ENCODE results near the gene COL20A1.

The COL20A1 gene

DNA sequence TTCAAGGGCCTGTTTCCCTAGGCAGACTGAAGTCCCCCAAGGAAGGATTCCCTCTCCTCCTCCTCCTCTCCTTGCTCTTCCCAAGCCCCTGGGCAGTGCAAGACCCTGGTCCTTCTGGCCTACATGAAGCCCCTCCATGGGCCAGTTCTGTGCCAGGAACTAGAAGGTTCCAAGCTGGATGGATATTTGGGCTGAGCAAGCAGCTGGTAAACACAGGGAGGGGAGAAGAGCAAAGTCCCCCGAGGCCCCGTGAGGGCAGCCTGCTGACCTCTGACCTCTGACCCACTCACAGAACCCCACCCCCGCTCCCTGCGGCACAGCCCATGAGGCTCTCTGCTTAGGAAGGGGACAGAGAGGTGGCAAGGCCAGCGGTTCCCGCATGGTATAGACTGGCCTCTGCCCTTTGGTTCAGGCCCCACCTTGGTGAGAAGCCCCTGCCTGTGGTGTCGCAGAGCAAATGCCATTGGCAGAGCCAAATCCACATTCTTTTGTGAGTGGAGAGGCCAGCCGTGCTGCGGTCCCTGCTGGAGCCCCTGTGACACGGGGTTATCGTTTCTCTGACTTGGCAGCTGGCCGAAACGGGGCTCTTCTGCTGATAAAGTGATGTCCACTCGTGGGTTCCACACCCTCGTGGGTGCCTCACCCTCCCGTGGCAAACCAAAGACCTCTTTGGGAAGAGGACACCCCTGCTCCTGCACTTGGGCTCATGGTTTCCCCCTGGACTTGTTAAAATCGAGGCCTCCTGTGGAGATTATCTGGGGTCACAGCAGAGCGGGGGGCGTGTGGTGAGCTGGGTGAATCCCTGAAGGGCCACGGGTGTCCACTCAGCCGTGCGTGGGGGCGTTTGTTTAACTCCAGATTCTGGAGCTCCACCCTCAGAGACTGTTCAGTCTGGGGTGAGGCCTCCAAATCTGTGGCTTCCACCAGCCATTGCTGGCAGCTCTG is 70.3 kb downstream of the COL20A1 start:
- H3K27ac ChIP-seq = no peak overlapping the region

DNA sequence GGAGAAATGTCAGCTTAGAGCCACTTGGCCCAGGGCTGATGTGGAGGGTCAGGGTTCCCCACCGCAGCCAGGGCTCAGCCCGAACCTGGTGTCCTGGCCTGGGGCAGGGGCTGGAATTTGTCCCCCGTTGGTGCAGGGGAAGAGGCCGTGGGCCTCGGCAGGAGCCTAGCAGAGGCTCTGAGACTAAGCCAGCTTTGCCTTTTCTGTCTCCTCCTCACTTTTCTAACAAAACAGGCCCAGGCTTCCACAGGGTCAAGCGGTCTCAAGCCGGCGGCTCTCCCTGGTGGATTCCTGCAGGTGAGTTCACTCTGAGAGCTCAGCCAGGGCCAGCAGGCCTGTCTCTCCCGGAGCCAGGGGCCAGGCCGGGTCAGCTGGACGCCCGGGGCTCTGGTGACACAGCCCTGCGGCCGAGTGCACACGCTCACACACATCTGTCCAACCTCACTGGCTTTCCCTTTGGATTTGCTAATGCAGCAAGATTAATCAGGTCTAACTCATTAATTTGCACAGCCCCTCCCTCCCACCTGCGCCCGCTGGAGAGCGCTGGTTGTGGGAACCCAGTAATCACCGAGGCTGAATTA is 71.1 kb downstream of the COL20A1 start:
- no peak for TF ChIP-seq ZFX (IDR thresholded peaks at IDR 0.05; ENCODE audit: borderline replicate concordance)
- TF ChIP-seq, protein P1, sequence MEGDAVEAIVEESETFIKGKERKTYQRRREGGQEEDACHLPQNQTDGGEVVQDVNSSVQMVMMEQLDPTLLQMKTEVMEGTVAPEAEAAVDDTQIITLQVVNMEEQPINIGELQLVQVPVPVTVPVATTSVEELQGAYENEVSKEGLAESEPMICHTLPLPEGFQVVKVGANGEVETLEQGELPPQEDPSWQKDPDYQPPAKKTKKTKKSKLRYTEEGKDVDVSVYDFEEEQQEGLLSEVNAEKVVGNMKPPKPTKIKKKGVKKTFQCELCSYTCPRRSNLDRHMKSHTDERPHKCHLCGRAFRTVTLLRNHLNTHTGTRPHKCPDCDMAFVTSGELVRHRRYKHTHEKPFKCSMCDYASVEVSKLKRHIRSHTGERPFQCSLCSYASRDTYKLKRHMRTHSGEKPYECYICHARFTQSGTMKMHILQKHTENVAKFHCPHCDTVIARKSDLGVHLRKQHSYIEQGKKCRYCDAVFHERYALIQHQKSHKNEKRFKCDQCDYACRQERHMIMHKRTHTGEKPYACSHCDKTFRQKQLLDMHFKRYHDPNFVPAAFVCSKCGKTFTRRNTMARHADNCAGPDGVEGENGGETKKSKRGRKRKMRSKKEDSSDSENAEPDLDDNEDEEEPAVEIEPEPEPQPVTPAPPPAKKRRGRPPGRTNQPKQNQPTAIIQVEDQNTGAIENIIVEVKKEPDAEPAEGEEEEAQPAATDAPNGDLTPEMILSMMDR (IDR thresholded peaks at IDR 0.05) = no peak
- H3K27ac ChIP-seq = no peak overlapping the region

More for the DNA sequence above, 70.3 kb downstream of the COL20A1 start:
- no peak for TF ChIP-seq ZFX (IDR thresholded peaks at IDR 0.05; ENCODE audit: borderline replicate concordance)
- TF ChIP-seq, protein P1 (IDR thresholded peaks at IDR 0.05) = no peak

DNA sequence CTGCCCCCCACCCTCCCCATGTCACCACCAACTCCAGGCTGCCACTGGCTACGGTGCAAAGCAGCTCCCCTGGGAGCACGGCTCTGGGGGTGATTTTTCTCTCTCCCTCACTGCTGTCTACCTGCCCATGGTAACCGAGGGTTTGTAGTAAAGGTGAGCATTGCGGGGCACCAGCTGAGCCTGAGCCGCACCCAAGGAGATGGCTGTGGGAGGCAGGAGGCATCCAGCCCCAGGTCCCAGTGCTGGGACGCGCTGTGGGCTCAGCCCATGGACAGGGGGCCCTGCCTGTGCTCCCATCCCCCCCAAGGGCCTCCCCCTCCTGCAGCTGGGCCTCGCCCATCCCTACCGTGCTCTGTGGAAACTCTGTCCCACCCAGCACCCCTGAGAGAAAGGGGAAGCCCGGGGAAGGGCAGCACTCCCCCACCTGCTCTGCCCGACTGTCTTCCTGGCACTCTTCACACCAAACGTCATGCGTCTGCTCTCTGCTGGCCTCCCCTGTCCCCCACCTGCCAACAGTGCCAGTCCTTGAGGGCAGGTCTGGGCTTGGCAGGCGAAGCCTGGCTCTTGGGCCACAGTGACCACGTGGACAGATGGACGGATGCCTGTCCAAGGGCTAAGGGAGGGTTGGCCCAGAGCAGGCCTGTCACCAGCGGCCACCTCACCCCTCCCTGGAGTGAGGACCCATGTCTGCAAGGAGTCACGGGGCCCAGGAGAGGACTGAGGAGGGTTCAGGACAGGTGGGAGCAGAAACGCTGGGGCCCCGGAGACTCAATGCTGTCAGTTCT is 72.0 kb downstream of the COL20A1 start:
- TF ChIP-seq ZFX (IDR thresholded peaks at IDR 0.05; ENCODE audit: borderline replicate concordance) = no peak
- TF ChIP-seq, protein P1 (IDR thresholded peaks at IDR 0.05) = no peak
- H3K27ac ChIP-seq = no peak overlapping the region

DNA sequence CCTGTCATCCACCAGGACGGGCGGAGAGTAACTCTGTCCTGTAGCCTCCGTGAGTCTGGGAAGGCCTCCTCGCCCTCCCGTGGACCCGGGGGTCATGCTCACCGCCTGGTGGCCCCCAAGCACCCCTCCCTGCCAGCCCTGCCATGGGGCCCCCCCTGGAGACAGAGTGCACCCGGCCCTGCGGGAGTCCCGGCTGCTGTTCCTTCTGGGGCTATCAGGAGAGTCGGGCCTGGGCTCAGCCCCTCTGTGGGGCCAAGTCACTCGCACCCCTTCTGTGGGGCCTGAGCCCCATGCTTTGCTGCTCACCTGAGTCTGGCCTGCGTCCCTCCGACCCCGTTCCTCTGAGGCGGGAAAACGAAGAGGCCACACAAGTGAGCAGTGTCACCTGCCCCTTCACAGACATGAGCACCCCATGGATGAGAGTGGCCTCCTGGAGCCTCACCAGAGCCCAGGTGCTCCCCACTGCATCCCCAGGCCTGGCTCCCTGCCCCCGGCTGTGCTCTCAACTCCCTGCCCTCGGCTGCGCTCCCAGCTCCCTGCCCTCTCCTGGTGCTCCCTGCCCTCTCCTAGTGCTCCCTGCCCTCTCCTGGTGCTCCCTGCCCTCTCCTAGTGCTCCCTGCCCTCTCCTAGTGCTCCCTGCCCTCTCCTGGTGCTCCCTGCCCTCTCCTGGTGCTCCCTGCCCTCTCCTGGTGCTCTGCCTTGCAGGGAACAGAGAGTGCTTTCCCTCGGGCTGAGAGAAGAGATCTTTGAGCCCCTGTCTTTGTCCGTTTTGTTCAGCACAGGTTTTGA is 72.8 kb downstream of the COL20A1 start:
- no peak overlapping the region for H3K27ac ChIP-seq
- TF ChIP-seq, protein P1 (IDR thresholded peaks at IDR 0.05) = no peak
- no peak for TF ChIP-seq ZFX (IDR thresholded peaks at IDR 0.05; ENCODE audit: borderline replicate concordance)

DNA sequence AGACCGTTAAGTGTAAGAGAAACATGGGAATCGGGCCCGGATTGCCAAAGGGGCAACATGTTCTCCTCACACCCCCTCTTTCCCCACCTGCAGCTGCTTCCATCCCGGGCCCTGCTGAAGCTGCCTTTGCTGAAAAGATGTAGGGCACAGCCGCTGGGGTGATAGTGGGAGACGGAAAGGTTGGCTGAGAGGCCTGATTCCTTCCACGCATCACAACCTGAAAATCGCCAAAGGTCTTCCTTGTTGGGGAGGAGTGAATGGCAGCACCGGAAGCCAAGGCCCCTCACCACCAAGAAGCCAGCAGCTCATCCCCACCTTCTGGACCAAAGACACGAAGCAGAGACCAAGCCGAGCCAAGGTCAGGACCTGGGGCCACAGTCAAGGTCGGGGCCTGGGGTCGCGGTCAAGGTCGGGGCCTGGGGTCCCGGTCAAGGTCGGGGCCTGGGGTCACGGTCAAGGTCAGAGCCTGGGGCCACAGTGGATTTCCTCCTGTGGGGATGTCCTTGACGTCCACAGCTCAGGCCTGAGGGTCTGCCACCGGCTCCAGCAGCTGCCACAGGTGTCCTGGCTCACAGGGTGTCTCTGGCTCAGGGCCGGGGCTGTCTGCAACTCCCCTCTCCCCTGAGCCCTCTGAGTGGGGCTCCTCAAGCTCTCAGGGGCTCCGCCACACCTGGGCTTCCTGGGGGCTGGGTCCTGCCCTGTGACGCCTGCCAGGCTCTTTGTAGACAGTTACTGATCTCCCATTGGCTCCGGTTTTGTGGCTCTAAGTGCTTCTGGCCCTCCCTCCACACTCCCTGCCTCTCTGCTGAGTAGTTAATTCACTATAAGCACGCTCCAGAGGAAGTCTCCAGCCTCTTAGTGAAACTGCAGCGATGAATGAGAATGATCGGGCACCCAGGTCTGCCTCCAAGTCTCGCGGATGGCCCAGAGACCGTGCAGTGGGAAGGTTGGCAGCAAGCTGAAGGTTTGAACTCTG is 73.7 kb downstream of the COL20A1 start:
- TF ChIP-seq, protein P1 (IDR thresholded peaks at IDR 0.05) = no peak
- no peak for TF ChIP-seq ZFX (IDR thresholded peaks at IDR 0.05; ENCODE audit: borderline replicate concordance)
- no peak overlapping the region for H3K27ac ChIP-seq

Measured in 22Rv1 (cell line).